GM21381 (cell line): Measurements from ENCODE around the gene SLC24A4.
A peak's percentile ranks its signal among the peaks of the same experiment; 100 is the strongest.
"Not testable (repeated sequence)": the region's sequence is repeated elsewhere in the genome, so short reads cannot be mapped to it uniquely, and the experiment has no call there.

ENCODE experiments used
- ATAC-seq: cut with Tn5 transposase; IDR thresholded peaks from one replicate; pipeline ENCODE4 v1.9.1; 2021; ENCODE audit warnings: mild to moderate bottlenecking, moderate library complexity; ENCODE audit not compliant: unreplicated experiment

SLC24A4 gene

GRCh38 chr14:92400579-92401444 lies 77.8 kb downstream of the SLC24A4 start:
- ATAC-seq = peak; percentile 75

- ATAC-seq = no peak
Measured at GRCh38 chr14:92401561-92401960, 78.6 kb downstream of the SLC24A4 start.

- not testable (repeated sequence) for ATAC-seq
Measured at GRCh38 chr14:92402500-92402899, 79.5 kb downstream of the SLC24A4 start.

GRCh38 chr14:92404018-92404417 lies 81.1 kb downstream of the SLC24A4 start:
- ATAC-seq = no peak

DNA sequence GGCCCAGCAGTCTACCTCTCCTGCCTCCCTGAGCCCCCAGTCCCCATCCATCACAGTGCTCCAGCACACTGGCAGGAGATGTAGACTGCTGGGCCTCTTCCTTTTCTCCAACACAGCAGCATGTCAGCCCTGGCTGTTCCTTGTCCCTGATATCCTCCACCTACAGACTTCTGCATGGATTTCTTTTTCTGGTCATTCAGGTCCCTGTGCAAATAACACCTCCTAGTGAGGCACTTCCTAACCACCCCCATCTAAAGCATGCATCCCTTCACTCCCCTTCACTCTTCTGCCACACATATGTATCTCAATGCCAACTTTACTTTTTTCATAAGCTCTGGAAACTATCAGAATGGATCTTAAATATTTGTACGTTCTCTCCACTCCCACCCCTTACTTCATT lies 81.5 kb downstream of the SLC24A4 start:
- ATAC-seq = no peak

DNA sequence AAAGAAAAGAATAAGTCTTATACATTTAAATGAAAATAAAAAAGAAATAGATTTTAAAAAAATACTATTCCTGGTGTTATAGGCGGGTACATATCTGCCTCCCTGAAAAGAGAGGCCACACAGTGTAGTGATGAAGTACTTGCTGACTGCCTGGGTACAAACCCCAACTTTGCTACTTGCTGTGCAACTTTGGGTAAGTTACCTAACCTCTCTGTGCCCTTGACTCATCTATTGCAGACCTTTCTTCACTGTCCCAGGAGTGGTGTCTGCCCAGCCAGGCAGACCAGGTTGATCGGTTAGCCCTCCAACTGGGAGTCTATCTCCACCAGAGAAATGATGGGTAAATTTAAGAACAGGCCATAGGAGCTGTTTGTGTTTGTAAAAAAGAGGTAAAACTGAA lies 82.0 kb downstream of the SLC24A4 start:
- ATAC-seq = no peak

DNA sequence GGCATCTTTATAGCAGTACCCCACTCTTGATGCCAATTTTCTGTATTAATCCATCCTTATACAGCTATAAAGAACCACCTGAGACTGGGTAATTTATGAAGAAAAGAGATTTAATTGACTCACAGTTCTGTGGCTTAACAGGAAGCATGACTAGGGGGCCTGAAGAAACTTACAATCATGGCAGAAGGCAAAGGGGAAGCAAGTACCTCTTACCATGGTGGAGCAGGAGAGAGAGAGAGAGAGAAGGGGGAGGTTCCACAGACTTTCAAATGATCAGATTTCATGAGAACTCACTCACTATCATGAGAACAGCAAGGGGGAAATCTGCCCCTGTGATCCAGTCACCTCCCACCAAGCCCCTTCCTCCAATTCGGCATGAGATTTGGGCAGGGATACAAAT lies 84.4 kb downstream of the SLC24A4 start:
- no peak for ATAC-seq

GRCh38 chr14:92409043-92409442 lies 86.1 kb downstream of the SLC24A4 start:
- ATAC-seq = no peak

DNA sequence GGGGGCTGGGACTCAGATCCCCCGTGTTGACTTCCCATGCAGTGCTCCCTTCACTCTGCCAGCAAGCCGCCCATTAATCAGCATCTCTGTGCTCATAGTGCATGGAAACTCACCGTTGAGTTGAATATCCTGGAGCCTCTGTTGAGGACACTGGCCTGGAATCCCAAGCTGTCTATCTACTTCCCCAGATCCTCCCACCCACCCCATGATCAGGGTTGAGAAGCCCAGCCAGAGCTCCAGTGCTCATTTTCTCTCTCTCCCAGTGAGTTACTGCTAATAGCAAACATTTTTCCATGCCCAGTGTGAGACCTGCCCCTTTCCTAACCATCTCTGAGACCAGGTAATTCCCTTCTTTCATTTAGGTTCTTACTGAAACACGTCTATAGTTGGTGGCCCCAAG lies 88.2 kb downstream of the SLC24A4 start:
- no peak for ATAC-seq

GRCh38 chr14:92411941-92412340 lies 89.0 kb downstream of the SLC24A4 start:
- no peak for ATAC-seq

DNA sequence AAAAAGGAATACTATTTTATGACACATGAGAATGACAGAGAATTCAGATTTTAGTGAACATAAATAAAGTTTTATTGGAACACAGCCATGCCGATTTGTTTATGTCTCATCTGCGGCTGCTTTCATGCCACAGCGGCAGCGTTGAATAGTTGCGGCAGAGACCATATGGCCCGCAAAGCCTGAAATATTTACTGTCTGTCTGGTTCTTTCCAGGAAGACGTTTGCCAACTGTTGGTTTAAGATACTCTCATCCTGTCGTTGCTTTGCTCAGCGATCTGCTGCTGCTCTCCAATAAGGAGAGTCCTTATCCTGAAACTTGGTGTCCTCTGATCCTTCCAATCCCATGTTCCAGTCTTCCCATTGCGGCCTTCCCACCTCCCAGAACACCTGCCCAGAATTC lies 89.9 kb downstream of the SLC24A4 start:
- no peak for ATAC-seq

GRCh38 chr14:92413379-92413778 lies 90.4 kb downstream of the SLC24A4 start:
- ATAC-seq = no peak

DNA sequence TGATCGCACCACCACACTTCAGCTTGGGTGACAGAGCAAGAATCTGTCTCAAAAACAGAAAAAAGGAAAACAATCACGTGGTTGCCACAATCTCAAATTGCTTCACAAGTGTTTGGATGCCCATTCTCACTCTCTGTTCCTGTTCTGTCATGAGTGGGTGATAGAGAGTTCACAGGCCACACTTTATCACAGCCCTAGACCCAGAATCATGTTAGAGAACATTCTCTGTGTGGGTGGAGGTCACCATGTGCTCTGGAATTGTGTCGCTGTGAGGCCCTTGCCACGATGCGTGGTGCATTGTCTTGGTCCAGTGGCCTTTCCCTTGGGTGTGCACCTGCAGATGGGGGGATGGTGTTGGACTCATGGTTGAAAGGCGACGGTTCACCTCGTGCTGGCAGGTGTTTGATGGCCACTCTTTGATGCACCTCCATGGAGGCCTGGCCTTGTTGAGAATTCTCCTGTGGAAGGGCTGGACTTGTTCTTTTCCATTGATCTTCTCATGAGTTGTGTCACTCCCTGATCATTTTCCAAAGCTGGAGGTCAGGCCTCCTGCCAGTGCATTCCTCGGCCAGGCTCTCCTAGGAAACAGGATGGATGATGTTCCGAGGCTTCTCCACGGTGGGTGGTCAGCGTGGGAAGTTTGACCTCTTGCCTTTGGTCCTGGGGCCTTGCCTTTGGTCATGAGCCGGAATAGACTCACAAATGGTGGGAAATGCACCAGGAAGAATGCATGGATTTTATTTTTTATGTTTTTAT lies 91.9 kb downstream of the SLC24A4 start:
- no peak for ATAC-seq

- no peak for ATAC-seq
Measured at GRCh38 chr14:92415969-92416368, 93.0 kb downstream of the SLC24A4 start.

- ATAC-seq = no peak
Measured at GRCh38 chr14:92416544-92416943, 93.6 kb downstream of the SLC24A4 start.

- ATAC-seq = no peak
Measured at GRCh38 chr14:92417759-92418158, 94.8 kb downstream of the SLC24A4 start.

DNA sequence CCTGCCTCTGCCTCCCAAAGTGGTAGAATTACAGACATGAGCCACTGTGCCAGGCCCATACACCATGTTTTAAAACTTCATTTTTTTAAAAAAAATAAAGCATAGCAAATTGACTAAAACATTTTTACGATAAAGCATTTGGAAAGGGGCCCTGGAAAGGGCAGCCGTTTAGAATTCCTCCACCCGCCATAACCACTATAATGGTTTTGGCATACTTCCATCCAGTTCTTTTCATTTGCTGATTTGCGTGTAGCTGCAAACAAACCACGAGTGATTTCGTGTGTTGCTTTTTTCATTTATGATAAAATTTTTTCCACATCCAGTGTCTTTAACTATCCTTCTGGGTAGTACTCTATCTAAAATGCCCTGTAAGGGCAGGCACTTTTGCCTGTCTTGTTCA lies 98.8 kb downstream of the SLC24A4 start:
- ATAC-seq = no peak

GRCh38 chr14:92425101-92425500 lies 102.1 kb downstream of the SLC24A4 start:
- ATAC-seq = no peak

DNA sequence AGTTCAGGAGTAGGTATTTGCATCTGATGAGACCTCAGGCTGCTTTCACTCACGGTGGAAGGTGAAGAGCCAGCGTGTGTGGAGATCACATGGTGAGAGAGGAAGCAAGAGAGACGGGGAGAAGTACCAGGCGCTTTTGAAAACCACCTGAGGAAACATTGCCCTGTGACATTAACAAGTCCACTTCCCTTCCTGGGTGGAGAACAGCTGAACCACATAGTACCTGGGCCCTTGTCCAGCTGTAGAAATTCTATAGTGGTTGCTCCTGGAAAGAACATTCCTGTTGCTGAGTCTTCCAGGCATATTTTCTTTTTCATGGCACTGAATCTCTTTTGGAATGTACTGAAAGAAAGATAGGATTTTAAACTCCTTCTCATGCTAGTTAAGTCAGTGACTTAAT lies 103.3 kb downstream of the SLC24A4 start:
- ATAC-seq = no peak

DNA sequence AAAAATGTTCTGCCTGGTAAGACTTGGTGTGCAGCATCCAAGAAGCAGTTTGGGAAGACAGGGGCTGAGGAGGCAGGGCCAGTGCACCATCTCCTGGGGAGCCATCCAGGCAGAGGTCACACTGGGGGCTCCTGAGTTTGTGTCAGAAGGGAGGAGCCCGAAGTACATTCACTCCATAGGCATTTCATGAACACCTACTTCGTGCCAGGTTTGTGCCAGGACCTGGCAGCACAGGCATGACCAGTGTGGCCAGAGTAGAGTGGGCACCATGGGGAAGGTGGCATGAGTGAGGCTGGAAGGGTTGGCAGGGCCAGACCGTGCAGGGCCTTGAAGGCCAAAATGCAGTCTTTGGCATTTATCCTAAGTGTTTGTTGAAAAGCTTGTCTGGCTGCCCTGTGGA lies 104.1 kb downstream of the SLC24A4 start:
- no peak for ATAC-seq

GRCh38 chr14:92430686-92431085 lies 107.7 kb downstream of the SLC24A4 start:
- no peak for ATAC-seq

DNA sequence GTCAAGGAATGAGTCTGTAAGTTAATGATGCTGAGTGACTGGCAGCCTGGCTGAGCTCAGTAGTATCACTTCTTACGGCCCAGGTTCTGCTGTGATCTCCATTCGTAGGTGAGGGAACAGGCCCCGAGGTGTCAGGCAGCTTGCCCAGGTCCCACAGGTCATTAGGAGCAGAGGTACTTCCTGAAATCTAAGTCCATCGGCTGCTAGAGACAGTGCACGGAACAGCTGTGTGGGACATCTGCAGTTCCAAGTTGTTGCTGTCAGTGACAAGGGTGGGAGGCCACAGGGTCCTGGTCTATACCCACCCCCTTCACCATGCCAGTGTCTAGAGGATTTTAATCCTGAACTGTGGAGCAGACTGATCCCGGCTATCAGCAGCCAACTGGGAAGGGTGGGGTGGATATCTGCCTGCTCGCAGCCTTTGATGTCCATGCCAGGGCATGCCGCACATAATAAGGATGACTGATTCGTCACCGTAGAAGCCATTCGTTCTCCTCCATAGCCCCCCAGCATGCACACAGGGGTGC lies 108.3 kb downstream of the SLC24A4 start:
- no peak for ATAC-seq
